Astrocyte of the cerebellum (primary cell): Measurements from ENCODE around the gene CHDH.

Source experiments
- DNase-seq: peaks from one replicate; pipeline ENCODE4 v3.0.0-alpha.2; 2011; ENCODE audit warnings: low read depth
- H3K4me3 ChIP-seq: 2 replicates; pipeline ENCODE4 v1.5.1; 2011; ENCODE audit warnings: mild to moderate bottlenecking, low read depth, low read length, moderate library complexity
- CTCF ChIP-seq: IDR thresholded peaks from 2 replicates; pipeline ENCODE4 v1.5.1; 2012; ENCODE audit warnings: low read length, low read depth, moderate library complexity, mild to moderate bottlenecking; ENCODE audit errors: missing control alignments
- in situ Hi-C: cut with HindIII; loops from 2 replicates; pipeline ENCODE4 v1.10.0; 2017; ENCODE audit warnings: low sequenced_read_pairs

Gene CHDH

GRCh38 chr3:53773611-53774368 is 72.4 kb downstream of the CHDH start:
- peak; percentile 34 for DNase-seq
- in situ Hi-C loops = no loop called here
- H3K4me3 ChIP-seq = no peak overlapping the region
- TF ChIP-seq CTCF = no peak

- peak; percentile 9 for DNase-seq
- TF ChIP-seq CTCF = no peak
- H3K4me3 ChIP-seq = no peak overlapping the region
- in situ Hi-C loops = no loop called here
Measured at GRCh38 chr3:53773021-53773436, 73.2 kb downstream of the CHDH start.

GRCh38 chr3:53772562-53772961 is 73.7 kb downstream of the CHDH start:
- in situ Hi-C loops = no loop called here
- H3K4me3 ChIP-seq = no peak overlapping the region
- no peak for TF ChIP-seq CTCF
- no peak for DNase-seq

- in situ Hi-C loops = no loop called here
- DNase-seq = no peak
- no peak for TF ChIP-seq CTCF
- no peak overlapping the region for H3K4me3 ChIP-seq
Measured at GRCh38 chr3:53768478-53769459, 77.5 kb downstream of the CHDH start.

- in situ Hi-C loops = no loop called here
- TF ChIP-seq CTCF = no peak
- H3K4me3 ChIP-seq = no peak overlapping the region
- DNase-seq = no peak
Measured at GRCh38 chr3:53766706-53767105, 79.5 kb downstream of the CHDH start.

- in situ Hi-C loops = no loop called here
- no peak for TF ChIP-seq CTCF
- H3K4me3 ChIP-seq = no peak overlapping the region
- DNase-seq = no peak
Measured at GRCh38 chr3:53765753-53766152, 80.5 kb downstream of the CHDH start.
